ENCODE results near the gene APBA1. TPM values are rescaled to one million over a fixed set of nuclear protein-coding genes. Genes with fewer than 3 reads are reported as not detected.

Gene APBA1
- total and polyA plus RNA-seq, 7 donors: 0.23 to 4.2 (median 0.81) TPM

DNA sequence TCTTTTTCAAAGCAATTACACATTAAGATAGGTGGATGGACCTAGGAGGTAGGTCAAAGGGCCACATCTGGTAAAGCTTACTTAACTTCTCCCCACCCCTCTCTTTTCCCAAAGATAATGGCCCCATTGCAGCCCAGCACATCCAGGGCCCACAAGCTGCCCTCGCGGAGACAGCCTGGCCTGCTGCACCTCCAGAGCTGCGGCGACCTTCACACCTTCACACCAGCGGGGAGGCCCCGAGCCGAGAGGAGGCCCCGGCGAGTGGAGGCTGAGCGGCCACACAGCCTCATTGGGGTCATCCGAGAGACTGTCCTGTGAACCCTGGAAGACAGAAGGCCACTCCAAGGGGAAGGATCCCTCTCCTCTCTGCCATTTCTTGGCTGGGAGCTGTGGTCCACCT, 280.7 kb downstream of the APBA1 start:
- Histone ChIP-seq H3K27me3 (ENCODE audit: insufficient read depth in 3 of 3, low read length in 2 of 3) (no peaks in the 10 kb centered on the region), H3K27ac (peak overlapping the region; percentile 76), H3K4me3 (no peak overlapping the region), H3K9me3 (no peaks in the 10 kb centered on the region), H3K4me1 (peaks cover 48% of the 10 kb centered on the region), H3K36me3 (ENCODE audit: insufficient read depth in 1 of 2, low read depth in 1 of 2) (peaks cover 0 to 17% of the 10 kb centered on the region in 2 donors)
- intact Hi-C loops (cut with DNase I): no loop called here
- TF ChIP-seq, protein P1, sequence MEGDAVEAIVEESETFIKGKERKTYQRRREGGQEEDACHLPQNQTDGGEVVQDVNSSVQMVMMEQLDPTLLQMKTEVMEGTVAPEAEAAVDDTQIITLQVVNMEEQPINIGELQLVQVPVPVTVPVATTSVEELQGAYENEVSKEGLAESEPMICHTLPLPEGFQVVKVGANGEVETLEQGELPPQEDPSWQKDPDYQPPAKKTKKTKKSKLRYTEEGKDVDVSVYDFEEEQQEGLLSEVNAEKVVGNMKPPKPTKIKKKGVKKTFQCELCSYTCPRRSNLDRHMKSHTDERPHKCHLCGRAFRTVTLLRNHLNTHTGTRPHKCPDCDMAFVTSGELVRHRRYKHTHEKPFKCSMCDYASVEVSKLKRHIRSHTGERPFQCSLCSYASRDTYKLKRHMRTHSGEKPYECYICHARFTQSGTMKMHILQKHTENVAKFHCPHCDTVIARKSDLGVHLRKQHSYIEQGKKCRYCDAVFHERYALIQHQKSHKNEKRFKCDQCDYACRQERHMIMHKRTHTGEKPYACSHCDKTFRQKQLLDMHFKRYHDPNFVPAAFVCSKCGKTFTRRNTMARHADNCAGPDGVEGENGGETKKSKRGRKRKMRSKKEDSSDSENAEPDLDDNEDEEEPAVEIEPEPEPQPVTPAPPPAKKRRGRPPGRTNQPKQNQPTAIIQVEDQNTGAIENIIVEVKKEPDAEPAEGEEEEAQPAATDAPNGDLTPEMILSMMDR (IDR thresholded peaks at IDR 0.05): no peak
- WGBS, 3 donors: 84 to 97% (median 85%) methylated on average over 11 of the region's 11 CpGs
- ATAC-seq: peak in 1 of 4 donors; percentile 0
- DNase-seq: no peak

DNA sequence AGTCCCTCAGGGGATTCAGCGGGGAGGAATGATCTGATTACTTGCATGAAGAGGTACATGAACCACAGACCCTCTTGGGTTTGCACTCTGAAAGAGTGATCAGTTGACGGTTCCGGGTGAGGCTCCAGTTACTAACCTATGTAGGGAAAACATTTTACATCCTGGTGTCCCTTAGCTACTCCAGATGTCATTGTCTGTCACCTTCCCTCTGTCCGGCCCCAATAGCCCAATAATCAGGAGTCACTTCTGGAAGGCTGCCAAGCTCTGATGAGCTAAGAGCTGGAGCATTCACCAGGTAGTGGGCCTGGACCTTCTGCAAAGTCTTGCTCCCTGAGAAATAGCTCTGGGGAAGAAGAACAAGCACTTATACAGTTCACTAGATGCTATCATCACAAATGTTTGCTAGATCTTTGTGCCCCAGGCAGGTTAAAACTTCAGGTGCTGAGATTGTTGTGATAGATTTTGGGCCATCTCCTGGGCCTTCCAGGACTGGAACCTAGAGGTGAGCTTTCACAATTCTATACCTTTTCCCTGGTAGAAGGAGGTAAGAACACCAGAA, 282.7 kb downstream of the APBA1 start:
- Histone ChIP-seq H3K4me3 (no peak overlapping the region), H3K36me3 (ENCODE audit: insufficient read depth in 1 of 2, low read depth in 1 of 2) (peaks cover 0 to 21% of the 10 kb centered on the region in 2 donors), H3K4me1 (peaks cover 61% of the 10 kb centered on the region), H3K9me3 (no peaks in the 10 kb centered on the region), H3K27me3 (ENCODE audit: insufficient read depth in 3 of 3, low read length in 2 of 3) (no peaks in the 10 kb centered on the region), H3K27ac (no peak overlapping the region)
- intact Hi-C loops (cut with DNase I): loop anchor here in 1 of 2 donors (5.0 kb wide), 1 partner anchor 157 kb away; no protein-coding TSS in a partner anchor
- WGBS, 3 donors: 57 to 65% (median 62%) methylated on average over 4 of the region's 4 CpGs
- no peak for ATAC-seq
- TF ChIP-seq, protein P1 (IDR thresholded peaks at IDR 0.05): no peak
- DNase-seq: no peak

DNA sequence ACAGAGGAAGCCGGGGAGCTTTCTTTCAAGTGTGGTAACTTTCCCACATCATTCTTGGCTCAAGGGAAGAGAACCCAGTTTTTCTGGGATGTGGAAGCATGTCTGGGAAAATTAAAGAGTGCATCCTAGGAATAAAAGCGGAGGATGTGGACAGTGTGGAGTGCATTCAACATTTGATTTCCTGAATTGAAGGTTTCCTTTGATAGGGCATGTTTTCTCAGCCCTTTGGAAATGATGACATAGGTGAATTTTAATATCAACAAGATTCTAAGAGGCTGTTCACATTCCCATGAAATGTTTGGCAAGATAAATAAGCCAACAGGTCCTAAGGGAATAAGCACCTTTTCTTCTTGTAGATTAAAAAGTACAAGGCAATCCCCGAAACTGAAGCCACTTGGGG, 283.6 kb downstream of the APBA1 start:
- H3K27ac ChIP-seq: peak overlapping the region; percentile 68
- ATAC-seq: no peak
- H3K9me3 ChIP-seq: no peaks in the 10 kb centered on the region
- no peak overlapping the region for H3K4me3 ChIP-seq
- 62 to 81% (median 74%) methylated on average over 3 of the region's 3 CpGs for WGBS, 3 donors
- H3K36me3 ChIP-seq (ENCODE audit: insufficient read depth in 1 of 2, low read depth in 1 of 2): peaks cover 0 to 27% of the 10 kb centered on the region in 2 donors
- intact Hi-C loops (cut with DNase I): loop anchor here in 1 of 2 donors (5.0 kb wide), 1 partner anchor 156 kb away; no protein-coding TSS in a partner anchor
- peaks cover 66% of the 10 kb centered on the region for H3K4me1 ChIP-seq
- TF ChIP-seq, protein P1 (IDR thresholded peaks at IDR 0.05): no peak
- DNase-seq: no peak
- no peaks in the 10 kb centered on the region for H3K27me3 ChIP-seq (ENCODE audit: insufficient read depth in 3 of 3, low read length in 2 of 3)

DNA sequence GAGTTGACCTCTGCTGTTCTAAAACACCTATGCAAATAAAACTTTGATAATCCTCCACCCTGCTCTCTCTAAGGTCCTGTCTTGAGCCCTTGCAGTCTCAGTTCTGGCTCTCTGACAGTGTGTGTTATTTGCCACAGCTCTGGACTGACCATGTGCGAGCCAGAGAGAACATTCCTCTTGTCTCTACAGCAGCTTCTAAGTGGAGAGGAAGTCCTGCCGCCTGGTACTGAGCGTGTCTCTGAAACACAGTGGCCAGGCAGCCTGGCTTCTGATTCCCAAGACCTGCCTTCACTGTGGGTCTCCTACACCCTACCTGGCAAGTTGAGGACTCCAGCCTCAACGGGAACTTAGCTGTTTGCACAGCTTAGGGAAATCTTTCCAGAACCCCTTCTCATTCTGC, 285.5 kb downstream of the APBA1 start:
- no peak for DNase-seq
- intact Hi-C loops (cut with DNase I): loop anchor here in 1 of 2 donors (5.0 kb wide), 1 partner anchor 154 kb away; no protein-coding TSS in a partner anchor
- peaks cover 60% of the 10 kb centered on the region for H3K4me1 ChIP-seq
- peak overlapping the region; percentile 68 for H3K27ac ChIP-seq
- no peaks in the 10 kb centered on the region for H3K27me3 ChIP-seq (ENCODE audit: insufficient read depth in 3 of 3, low read length in 2 of 3)
- peaks cover 0 to 27% of the 10 kb centered on the region in 2 donors for H3K36me3 ChIP-seq (ENCODE audit: insufficient read depth in 1 of 2, low read depth in 1 of 2)
- TF ChIP-seq, protein P1 (IDR thresholded peaks at IDR 0.05): no peak
- ATAC-seq: peak; percentile 50 to 82 (median 76)
- no peak overlapping the region for H3K4me3 ChIP-seq
- 29 to 41% (median 36%) methylated on average over 4 of the region's 4 CpGs for WGBS, 3 donors
- no peaks in the 10 kb centered on the region for H3K9me3 ChIP-seq

Data from psoas muscle (tissue), 8 donors.